SHP77 (cell line): ENCODE data around the gene EIF1AD.

Experiments used
- DNase-seq, 2 experiments: peaks; one replicate each; lab custom pipeline; 2025; lab: John Stamatoyannopoulos, UW

Gene EIF1AD

GRCh38 chr11:66004186-66004585 lies 2.2 kb upstream of the EIF1AD start:
- DNase-seq = no peak

GRCh38 chr11:66003291-66003690 lies 1.3 kb upstream of the EIF1AD start:
- no peak for DNase-seq

GRCh38 chr11:66002648-66003225 lies 780 bp upstream of the EIF1AD start:
- DNase-seq = no peak

- DNase-seq = no peak
These were observed 4.7 kb downstream of the EIF1AD start for GRCh38 chr11:65997286-65997685.

- DNase-seq = no peak
These were observed 9.9 kb downstream of the EIF1AD start for GRCh38 chr11:65992056-65992455.

DNA sequence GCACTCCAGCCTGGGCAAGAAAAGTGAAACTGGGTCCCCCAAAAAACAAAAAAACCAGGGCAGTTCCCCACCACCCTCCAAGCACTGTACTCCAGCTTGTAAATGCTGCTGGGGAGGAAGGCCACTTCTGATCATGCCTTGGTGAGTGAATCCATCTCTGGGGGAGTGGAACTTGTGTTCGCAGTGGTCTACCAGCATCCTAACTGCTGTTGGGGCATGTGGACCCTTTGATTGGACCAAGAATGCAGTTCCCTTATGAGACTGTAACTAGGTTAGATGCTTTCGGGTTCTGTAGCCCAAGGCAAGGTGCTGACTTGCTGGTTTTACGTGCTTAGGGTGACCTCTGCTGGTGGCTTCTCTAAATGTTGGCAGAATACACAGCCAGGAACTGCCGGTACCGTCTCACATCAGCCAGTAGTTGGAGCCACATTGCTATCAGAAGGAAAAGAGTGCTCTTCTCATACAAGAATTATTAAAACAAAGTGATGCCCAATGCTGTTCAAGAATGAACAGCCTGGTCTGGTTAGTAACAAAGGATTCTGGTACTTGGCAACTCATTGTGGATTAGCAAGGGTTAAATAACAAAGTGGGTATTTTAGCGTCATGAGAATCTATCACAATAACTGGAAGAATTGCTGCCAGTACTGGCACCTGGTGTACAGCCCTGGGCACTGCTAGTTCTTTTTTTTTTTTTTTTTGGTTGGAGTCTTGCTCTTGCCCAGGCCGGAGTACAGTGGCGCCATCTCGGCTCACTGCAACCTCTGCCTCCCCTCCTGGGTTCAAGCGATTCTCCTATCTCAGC lies 13.0 kb downstream of the EIF1AD start:
- peak; percentile 79 to 87 for DNase-seq

- no peak for DNase-seq
These were observed 14.6 kb downstream of the EIF1AD start for GRCh38 chr11:65987336-65987735.

- DNase-seq = no peak
These were observed 18.4 kb downstream of the EIF1AD start for GRCh38 chr11:65983589-65983987.

DNA sequence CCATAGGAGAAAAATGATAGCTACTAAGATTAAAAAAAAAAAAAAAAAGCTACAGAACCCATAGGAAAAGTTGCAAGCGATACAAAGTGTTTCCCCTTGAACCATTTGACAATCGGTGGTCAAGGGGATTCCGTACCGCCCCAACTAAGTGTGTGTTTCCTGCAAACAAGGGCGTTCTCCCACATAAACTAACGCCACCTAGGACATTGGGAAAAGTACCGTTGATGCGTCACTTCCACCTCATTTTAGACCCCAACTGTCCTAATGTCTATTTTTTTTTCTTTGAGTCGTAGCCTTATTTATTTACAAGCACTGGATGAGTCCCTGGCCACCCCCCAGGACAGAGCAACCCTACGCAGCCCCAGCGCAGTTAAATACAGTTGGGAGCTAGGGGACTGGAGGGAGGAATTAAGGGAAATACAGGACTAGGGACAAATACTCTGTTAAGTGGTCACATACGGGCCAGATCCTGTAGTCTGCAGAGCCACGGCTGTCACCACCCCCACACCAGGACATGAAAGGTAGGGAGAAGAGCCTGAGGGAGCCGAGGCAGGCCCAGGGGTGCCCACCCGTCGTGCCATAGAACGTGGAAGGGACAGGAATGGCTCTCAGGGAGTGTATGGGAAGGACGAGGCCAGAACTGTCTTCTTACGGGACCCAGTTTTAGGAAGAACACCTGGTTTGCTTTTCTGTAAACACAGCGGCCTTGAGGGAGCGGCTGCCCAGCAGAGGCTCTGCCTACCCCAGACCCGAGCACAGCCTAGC lies 19.0 kb downstream of the EIF1AD start:
- DNase-seq = no peak

DNA sequence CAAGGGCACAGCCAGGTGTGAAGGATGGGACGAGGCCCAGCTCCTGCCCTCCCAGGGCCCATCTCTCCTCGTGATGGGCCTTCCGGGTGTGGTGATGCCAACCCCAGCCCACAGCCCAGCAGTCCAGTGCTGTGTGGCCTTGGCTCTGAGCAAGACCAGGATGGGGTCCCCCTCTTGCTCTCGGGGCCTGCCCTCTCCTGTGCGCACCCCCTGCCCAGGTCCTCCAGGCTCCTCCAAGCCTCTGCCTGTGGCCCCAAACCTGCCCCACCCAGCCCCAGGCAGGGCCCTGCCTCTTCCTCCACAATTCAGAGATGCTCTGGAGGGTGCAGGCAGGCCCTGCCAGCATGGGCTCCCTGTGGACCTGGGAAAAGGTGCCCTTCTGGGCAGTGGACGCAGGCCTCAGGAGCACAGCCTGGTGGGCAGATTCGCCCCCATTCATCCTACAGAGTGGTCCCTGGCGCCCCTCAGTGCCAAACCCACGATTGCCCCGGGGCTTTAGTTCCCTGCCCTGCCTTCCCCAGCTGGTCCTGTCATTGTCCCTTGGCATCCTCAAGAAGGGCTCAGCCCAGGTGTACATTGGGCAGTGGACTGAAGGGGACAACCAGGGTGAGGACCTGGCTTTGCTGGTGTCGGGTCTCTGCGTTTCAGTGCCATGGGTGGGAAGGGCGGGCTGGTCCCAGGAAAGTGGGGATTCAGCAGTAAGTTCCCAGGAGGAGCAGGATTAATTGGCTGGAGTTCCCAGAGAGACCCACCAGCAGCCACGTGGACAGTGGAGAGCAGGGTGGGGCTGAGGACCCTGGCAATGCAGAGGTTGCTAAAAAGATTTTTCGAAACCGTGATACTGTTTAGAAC lies 19.8 kb downstream of the EIF1AD start:
- DNase-seq = no peak

DNA sequence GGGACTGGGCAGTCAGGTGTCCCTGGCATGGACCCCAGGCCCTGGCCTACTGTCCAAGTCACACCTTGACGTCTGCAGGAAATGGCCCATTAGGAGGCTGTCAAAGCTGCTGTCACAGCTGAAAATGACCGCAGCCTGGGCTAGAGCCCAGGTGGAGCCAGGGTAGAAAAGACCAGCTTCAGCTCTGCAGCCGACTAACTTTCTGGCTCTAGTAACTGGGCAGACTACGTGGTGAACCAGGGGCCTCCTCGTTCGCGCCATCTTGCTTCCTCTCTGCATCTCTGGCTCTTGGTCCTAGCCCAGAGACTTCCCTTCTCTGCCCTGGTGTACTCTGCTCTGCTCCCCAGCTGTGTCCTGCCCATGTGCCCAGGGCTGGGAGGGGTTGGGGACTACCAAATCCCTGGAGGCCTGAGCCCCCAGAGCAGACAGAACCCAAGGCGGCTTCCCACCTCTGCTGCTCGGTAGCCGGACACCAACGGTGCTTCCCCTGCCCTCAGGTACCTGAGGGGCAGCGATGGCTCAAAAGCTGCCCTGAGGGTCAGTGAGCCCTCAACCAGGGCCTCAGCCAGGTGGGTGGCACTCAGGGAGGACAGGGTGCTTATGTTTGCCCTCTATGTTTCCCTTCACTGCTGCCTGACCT lies 20.7 kb downstream of the EIF1AD start:
- no peak for DNase-seq

GRCh38 chr11:65979261-65979759 lies 22.6 kb downstream of the EIF1AD start:
- DNase-seq = no peak

DNA sequence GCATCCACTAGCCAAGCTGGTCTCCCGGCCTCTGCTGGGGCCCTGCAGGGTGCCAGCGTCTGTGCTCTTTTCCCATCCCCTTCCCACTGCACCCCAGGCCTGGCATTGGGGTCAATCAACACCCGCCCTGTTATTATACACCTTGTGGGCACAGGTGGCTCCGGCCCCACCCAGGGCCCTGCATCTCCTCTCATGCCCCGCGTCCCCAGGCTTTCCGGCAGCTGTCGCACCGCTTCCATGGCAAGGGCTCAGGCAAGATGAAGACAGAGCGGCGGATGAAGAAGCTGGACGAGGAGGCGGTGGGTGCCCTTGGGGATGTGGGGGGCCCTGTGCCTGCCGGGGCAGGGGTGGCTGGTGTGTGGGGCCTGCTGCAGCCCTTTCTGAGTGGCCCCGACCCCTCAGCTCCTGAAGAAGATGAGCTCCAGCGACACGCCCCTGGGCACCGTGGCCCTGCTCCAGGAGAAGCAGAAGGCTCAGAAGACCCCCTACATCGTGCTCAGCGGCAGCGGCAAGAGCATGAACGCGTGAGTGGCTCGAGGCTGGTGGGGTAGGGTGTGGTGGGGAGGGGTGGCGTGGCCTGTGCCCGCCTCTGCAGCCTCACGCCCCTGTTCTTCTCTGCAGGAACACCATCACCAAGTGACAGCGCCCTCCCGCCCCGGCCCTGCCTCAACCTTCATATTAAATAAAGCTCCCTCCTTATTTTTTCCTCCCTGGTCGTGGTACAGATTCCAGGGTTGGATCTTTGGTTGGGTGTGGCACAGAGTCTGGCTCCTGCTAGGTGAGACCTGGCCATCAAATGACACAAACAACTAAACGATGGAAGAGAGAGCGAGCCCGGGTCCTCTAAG lies 23.3 kb downstream of the EIF1AD start:
- DNase-seq = no peak

GRCh38 chr11:65977621-65978390 lies 24.2 kb downstream of the EIF1AD start:
- DNase-seq = no peak

GRCh38 chr11:65976216-65977176 lies 25.5 kb downstream of the EIF1AD start:
- no peak for DNase-seq

GRCh38 chr11:65975771-65976170 lies 26.2 kb downstream of the EIF1AD start:
- no peak for DNase-seq

GRCh38 chr11:65973439-65974110 lies 28.4 kb downstream of the EIF1AD start:
- no peak for DNase-seq

- DNase-seq = no peak
These were observed 29.8 kb downstream of the EIF1AD start for GRCh38 chr11:65972116-65972515.
